ENCODE data around the gene COL17A1. TPM values are rescaled to one million over a fixed set of nuclear protein-coding genes. Genes with fewer than 3 reads are reported as not detected.

COL17A1 gene
- total RNA-seq, 4 donors from 2014 or later: under 0.01 to 0.59 (median 0.22) TPM; not detected in 1

DNA sequence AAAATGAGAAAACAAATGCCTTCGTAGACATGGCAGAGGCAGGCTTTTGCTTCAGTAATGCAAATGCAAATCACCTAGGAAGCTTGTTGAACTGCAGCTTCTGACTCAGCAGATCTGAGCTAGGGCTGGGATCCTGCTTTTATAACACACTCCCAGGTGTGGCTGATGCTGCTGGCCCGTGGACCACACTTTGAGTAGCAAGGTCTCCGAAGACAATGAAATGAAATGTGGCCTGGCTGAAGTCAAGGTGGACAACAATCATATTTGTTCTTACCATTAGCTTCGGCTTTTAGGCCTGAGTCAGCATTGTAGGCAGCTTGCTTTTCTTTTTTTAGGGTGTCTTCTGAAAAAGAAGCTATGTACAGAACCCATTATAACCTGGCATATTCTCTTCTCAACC, 26.3 kb downstream of the COL17A1 start:
- Histone ChIP-seq H3K36me3 (no peaks in the 10 kb centered on the region), H3K4me1 (no peaks in the 10 kb centered on the region), H3K9me3 (no peaks in the 10 kb centered on the region), H3K27me3 (no peaks in the 10 kb centered on the region), H3K27ac (no peak overlapping the region), H3K4me3 (no peak overlapping the region)
- WGBS, 2 donors: 64 to 66% methylated on average over 4 of the region's 4 CpGs
- no peak for DNase-seq (ENCODE audit: low spot score in 2 of 2)
- TF ChIP-seq, protein P1, sequence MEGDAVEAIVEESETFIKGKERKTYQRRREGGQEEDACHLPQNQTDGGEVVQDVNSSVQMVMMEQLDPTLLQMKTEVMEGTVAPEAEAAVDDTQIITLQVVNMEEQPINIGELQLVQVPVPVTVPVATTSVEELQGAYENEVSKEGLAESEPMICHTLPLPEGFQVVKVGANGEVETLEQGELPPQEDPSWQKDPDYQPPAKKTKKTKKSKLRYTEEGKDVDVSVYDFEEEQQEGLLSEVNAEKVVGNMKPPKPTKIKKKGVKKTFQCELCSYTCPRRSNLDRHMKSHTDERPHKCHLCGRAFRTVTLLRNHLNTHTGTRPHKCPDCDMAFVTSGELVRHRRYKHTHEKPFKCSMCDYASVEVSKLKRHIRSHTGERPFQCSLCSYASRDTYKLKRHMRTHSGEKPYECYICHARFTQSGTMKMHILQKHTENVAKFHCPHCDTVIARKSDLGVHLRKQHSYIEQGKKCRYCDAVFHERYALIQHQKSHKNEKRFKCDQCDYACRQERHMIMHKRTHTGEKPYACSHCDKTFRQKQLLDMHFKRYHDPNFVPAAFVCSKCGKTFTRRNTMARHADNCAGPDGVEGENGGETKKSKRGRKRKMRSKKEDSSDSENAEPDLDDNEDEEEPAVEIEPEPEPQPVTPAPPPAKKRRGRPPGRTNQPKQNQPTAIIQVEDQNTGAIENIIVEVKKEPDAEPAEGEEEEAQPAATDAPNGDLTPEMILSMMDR (IDR thresholded peaks at IDR 0.05): no peak
- TF ChIP-seq POLR2A (IDR thresholded peaks at IDR 0.05): no peak
- TF ChIP-seq EP300 (IDR thresholded peaks at IDR 0.05): no peak

DNA sequence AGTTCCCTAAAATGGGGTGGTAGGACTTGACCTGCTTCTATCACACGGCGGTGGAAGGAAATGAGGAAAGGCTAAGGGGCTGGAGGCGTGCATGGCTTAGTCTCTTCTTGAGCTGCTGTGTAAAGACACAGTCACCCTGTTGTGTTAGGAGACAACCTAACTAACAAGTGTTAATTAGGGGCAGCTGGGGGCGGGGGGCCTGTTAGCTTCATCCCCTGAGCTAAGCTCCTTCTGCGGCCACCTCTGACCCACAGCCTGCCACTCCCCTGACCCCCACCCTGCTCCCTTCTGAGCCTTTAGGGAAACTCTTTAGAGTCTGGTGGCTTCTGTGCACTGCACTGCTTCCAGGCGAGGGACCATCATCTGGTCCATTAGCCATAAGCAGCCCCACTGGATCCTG, 28.0 kb downstream of the COL17A1 start:
- no peaks in the 10 kb centered on the region for H3K36me3 ChIP-seq
- no peak for DNase-seq (ENCODE audit: low spot score in 2 of 2)
- 57 to 74% methylated on average over 6 of the region's 6 CpGs for WGBS, 2 donors
- no peaks in the 10 kb centered on the region for H3K27me3 ChIP-seq
- H3K4me3 ChIP-seq: no peak overlapping the region
- TF ChIP-seq POLR2A (IDR thresholded peaks at IDR 0.05) (no peak), EP300 (IDR thresholded peaks at IDR 0.05) (no peak)
- TF ChIP-seq, protein P1 (IDR thresholded peaks at IDR 0.05): no peak
- no peaks in the 10 kb centered on the region for H3K4me1 ChIP-seq
- H3K27ac ChIP-seq: no peak overlapping the region
- H3K9me3 ChIP-seq: no peaks in the 10 kb centered on the region

DNA sequence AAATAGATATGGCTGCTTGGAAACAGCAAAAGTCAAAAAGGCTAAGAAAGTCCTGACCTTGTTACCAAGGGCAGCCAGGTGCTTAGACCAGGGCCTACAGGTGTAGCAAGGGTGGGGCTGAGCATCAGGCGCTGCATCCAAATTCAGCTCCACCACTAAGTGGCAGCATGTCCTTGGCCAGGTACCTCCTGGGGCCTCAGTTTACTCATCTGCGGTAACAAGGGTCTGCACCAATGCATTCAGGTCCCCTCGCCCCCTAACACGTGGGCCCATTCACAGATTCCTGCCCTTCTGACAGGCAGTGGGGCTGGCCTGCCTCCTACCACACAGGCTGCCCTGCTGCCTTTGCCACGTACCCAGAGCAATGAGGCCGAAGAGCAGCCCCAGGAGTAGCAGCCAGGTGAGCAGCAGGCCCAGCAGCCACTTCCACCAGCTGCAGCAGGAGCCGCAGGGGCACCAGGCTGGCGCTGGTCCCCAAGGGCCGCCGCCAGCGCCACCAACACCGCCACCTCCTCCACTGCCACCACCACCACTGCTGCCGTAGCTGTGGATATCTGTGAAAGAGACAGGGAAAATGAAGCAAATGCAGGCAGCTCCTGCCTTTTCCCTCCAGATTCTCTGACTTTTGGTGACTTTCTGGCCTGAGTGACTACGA, 28.9 kb downstream of the COL17A1 start:
- 83 to 88% methylated on average over 14 of the region's 14 CpGs for WGBS, 2 donors
- Histone ChIP-seq H3K36me3 (no peaks in the 10 kb centered on the region), H3K4me1 (no peaks in the 10 kb centered on the region), H3K27ac (no peak overlapping the region), H3K9me3 (no peaks in the 10 kb centered on the region), H3K27me3 (no peaks in the 10 kb centered on the region), H3K4me3 (no peak overlapping the region)
- no peak for DNase-seq (ENCODE audit: low spot score in 2 of 2)
- TF ChIP-seq POLR2A (IDR thresholded peaks at IDR 0.05) (no peak), EP300 (IDR thresholded peaks at IDR 0.05) (no peak)
- TF ChIP-seq, protein P1 (IDR thresholded peaks at IDR 0.05): no peak

DNA sequence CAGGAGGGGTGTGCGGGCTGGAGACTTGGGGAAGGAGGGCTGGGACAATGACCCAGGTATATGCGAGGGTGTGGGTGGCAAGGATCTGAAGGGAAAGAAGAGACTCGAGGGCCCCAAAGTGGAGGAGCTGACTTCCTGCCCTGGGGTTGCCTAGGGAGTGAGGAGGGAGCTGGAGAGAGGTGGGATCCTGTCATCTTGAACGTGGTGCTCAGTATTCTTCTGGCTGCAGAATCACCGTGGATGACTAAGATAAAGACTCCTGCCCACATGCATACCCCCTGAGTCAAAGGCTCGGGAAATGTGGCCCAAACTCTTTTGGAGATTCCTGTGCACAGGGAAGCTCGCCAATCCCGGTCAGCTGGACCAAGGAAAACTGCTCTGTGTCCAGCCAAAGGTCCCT, 31.2 kb downstream of the COL17A1 start:
- H3K36me3 ChIP-seq: no peaks in the 10 kb centered on the region
- TF ChIP-seq EP300 (IDR thresholded peaks at IDR 0.05) (no peak), POLR2A (IDR thresholded peaks at IDR 0.05) (no peak)
- TF ChIP-seq, protein P1 (IDR thresholded peaks at IDR 0.05): no peak
- no peaks in the 10 kb centered on the region for H3K4me1 ChIP-seq
- H3K4me3 ChIP-seq: no peak overlapping the region
- no peaks in the 10 kb centered on the region for H3K27me3 ChIP-seq
- 75% methylated on average over 8 of the region's 8 CpGs for WGBS, 2 donors
- DNase-seq (ENCODE audit: low spot score in 2 of 2): no peak
- H3K9me3 ChIP-seq: no peaks in the 10 kb centered on the region
- H3K27ac ChIP-seq: no peak overlapping the region

DNA sequence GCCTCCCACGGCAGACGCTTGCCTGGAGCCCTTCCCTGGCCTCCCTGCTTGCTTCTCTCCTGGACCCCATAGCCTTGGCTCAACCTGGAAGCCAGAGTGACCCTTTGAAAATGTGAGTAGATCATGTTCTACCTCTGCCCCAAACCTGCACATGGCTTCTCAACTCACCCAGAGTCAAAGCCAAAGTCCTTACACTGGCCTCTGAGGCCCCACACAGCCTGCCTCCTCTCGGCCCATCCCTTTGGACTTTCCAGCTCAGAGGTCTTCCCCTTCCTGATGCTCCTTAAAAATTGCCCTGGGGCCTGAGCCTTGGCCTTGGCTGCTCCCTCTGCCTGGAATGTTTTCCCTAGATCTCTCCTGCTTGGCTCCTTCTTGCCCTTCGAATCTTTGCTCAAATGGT, 32.5 kb downstream of the COL17A1 start:
- TF ChIP-seq EP300 (IDR thresholded peaks at IDR 0.05): no peak
- TF ChIP-seq, protein P1 (IDR thresholded peaks at IDR 0.05): no peak
- TF ChIP-seq POLR2A (IDR thresholded peaks at IDR 0.05): no peak
- WGBS, 2 donors: 66 to 78% methylated on average over 4 of the region's 4 CpGs
- H3K27ac ChIP-seq: peak overlapping the region in 1 of 4 donors; percentile 64

More for the DNA sequence above, 32.5 kb downstream of the COL17A1 start:
- H3K9me3 ChIP-seq: no peaks in the 10 kb centered on the region
- no peaks in the 10 kb centered on the region for H3K36me3 ChIP-seq
- H3K4me3 ChIP-seq: no peak overlapping the region
- no peaks in the 10 kb centered on the region for H3K27me3 ChIP-seq
- DNase-seq (ENCODE audit: low spot score in 2 of 2): no peak
- H3K4me1 ChIP-seq: no peaks in the 10 kb centered on the region
